Measurements from ENCODE around the gene ZNF587.
"Not testable (repeated sequence)": the region's sequence is repeated elsewhere in the genome, so short reads cannot be mapped to it uniquely, and the experiment has no call there.

The ZNF587 gene

GRCh38 chr19:57849666-57850473 lies at the start of gene ZNF587:
ZNF587 (plus strand) TSS chr19:57849859; CDS start chr19:57850039, 180 bp downstream.
- DNase-seq (ENCODE audit: low spot score) = peak; percentile 80

GRCh38 chr19:57800696-57801095 lies 49.0 kb upstream of the ZNF587 start:
- DNase-seq (ENCODE audit: low spot score) = no peak

GRCh38 chr19:57802269-57802668 lies 47.4 kb upstream of the ZNF587 start:
- no peak for DNase-seq (ENCODE audit: low spot score)

GRCh38 chr19:57803265-57803593 lies 46.4 kb upstream of the ZNF587 start:
- no peak for DNase-seq (ENCODE audit: low spot score)

- no peak for DNase-seq (ENCODE audit: low spot score)
Observed at GRCh38 chr19:57803594-57804325, 45.9 kb upstream of the ZNF587 start.

- no peak for DNase-seq (ENCODE audit: low spot score)
Observed at GRCh38 chr19:57807541-57807940, 42.1 kb upstream of the ZNF587 start.

GRCh38 chr19:57810410-57811295 lies 39.0 kb upstream of the ZNF587 start:
- peak; percentile 47 for DNase-seq (ENCODE audit: low spot score)

GRCh38 chr19:57812226-57812625 lies 37.4 kb upstream of the ZNF587 start:
- DNase-seq (ENCODE audit: low spot score) = no peak

- not testable (repeated sequence) for DNase-seq (ENCODE audit: low spot score)
Observed at GRCh38 chr19:57812975-57813820, 36.5 kb upstream of the ZNF587 start.

GRCh38 chr19:57813919-57814504 lies 35.6 kb upstream of the ZNF587 start:
- DNase-seq (ENCODE audit: low spot score) = no peak

GRCh38 chr19:57814505-57815246 lies 35.0 kb upstream of the ZNF587 start, which contains the start of gene ZNF552:
ZNF552 (minus strand) TSS chr19:57814913; CDS start chr19:57814743, 170 bp downstream.
- peak; percentile 85 for DNase-seq (ENCODE audit: low spot score)

GRCh38 chr19:57815247-57816075 lies 34.2 kb upstream of the ZNF587 start:
- no peak for DNase-seq (ENCODE audit: low spot score)

GRCh38 chr19:57816652-57817051 lies 33.0 kb upstream of the ZNF587 start:
- no peak for DNase-seq (ENCODE audit: low spot score)

- DNase-seq (ENCODE audit: low spot score) = no peak
Observed at GRCh38 chr19:57817976-57818375, 31.7 kb upstream of the ZNF587 start.

GRCh38 chr19:57818378-57818777 lies 31.3 kb upstream of the ZNF587 start:
- no peak for DNase-seq (ENCODE audit: low spot score)

GRCh38 chr19:57819475-57820148 lies 30.0 kb upstream of the ZNF587 start:
- peak; percentile 90 for DNase-seq (ENCODE audit: low spot score)

- DNase-seq (ENCODE audit: low spot score) = no peak
Observed at GRCh38 chr19:57820599-57820998, 29.1 kb upstream of the ZNF587 start.

GRCh38 chr19:57821095-57821494 lies 28.6 kb upstream of the ZNF587 start:
- DNase-seq (ENCODE audit: low spot score) = not testable (repeated sequence)

GRCh38 chr19:57821501-57821900 lies 28.2 kb upstream of the ZNF587 start:
- not testable (repeated sequence) for DNase-seq (ENCODE audit: low spot score)

Data from D341Med (cell line).